Tibial artery (tissue), 4 donors: ENCODE measurements around the gene NKD1.

ENCODE experiments used
- DNase-seq, 2 donors: peaks; one replicate each; pipeline ENCODE4 v3.0.0-alpha.2; 2019
- H3K27ac ChIP-seq, 2 donors: fragments of 200-600 bp; sonication (generic) in 1 of 2; 1 replicate in 1 of 2; 2 replicates in 1 of 2; pipeline ENCODE4 v1.5.1; 2018 to 2019; ENCODE audit warnings: mild to moderate bottlenecking in 1 of 2
- H3K27me3 ChIP-seq, 2 donors: fragments of 200-600 bp; sonication (generic) in 1 of 2; one replicate each; pipeline versions ENCODE4 v1.5.1 to v1.6.0; 2016 to 2019
- H3K36me3 ChIP-seq, 3 donors: fragments of 200-600 bp; sonication (generic) in 2 of 3; one replicate each; pipeline ENCODE4 v1.5.1; 2016 to 2019; ENCODE audit warnings: mild to moderate bottlenecking in 2 of 3
- H3K4me1 ChIP-seq, 4 donors: fragments of 200-600 bp; sonication (generic) in 2 of 4; 1 replicate in 3 of 4; 2 replicates in 1 of 4; pipeline ENCODE4 v1.5.1; 2016 to 2019
- H3K4me3 ChIP-seq, 2 donors: fragments of 200-600 bp; sonication (generic) in 1 of 2; 1 replicate in 1 of 2; 2 replicates in 1 of 2; pipeline ENCODE4 v1.5.1; 2018 to 2019; ENCODE audit warnings: mild to moderate bottlenecking in 2 of 2
- H3K9me3 ChIP-seq, 3 donors: fragments of 200-600 bp; sonication (generic) in 1 of 3; one replicate each; pipeline ENCODE4 v1.5.1; 2016 to 2019
- intact Hi-C: fragments of 100-400 bp; cut with DNase I; formaldehyde crosslinking; loops from one replicate; pipeline ENCODE4 v1.15.0; 2023; ENCODE audit warnings: low total_unique reads
- TF ChIP-seq, protein P1 (sequence below), 2 experiments: fragments of 200-600 bp in 1 of 2; fragments of 450-650 bp in 1 of 2; IDR thresholded peaks; one replicate each; pipeline ENCODE4 v1.5.1; 2017 to 2019; ENCODE audit warnings: antibody characterized with exemption in 2 of 2, mild to moderate bottlenecking in 1 of 2, moderate library complexity in 1 of 2

The NKD1 gene

DNA sequence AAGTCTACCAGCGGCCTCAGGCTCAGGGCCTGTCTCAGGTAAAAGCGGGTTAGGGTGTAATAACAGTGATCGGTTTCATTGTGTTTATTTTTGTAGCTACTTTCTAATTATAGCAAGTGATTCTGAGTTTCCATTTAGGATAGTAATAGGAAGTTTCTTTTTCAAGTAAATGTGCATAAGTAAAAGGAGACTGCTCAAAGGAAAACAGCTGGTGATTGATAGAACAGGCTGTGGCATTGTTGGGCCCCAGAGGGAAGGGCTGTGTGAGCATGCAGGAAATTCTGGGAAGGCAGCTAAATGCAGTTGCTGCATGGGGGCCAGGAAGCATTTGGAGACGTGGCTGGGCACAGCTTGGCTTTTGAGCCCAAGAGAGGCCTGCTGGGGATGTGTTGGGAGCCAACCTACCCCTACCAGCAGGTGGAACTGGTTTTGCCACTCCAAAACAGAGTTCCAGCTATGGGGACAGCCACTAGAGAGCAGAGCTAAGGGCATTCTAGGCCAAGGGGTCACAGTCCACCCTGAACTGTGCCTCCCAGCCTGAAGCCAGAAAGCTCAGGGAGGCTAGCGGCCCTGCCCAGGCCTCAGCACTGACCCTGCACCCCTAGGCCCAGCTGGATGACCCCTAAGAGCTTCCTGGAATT is 120.3 kb downstream of the NKD1 start:
- Histone ChIP-seq H3K27me3 (no peaks in the 10 kb centered on the region), H3K4me1 (peaks cover 0 to 15% (median 9%) of the 10 kb centered on the region in 4 donors), H3K36me3 (peaks cover 0 to 22% (median 12%) of the 10 kb centered on the region in 3 donors), H3K4me3 (no peak overlapping the region), H3K27ac (peak overlapping the region in 1 of 2 donors; percentile 31), H3K9me3 (peaks cover 0 to 17% (median 8%) of the 10 kb centered on the region in 3 donors)
- no peak for DNase-seq
- intact Hi-C loops, result loop anchor here (5.0 to 10.0 kb wide), 3 partner anchors 139 to 424 kb away; no protein-coding TSS in a partner anchor
- TF ChIP-seq, protein P1, sequence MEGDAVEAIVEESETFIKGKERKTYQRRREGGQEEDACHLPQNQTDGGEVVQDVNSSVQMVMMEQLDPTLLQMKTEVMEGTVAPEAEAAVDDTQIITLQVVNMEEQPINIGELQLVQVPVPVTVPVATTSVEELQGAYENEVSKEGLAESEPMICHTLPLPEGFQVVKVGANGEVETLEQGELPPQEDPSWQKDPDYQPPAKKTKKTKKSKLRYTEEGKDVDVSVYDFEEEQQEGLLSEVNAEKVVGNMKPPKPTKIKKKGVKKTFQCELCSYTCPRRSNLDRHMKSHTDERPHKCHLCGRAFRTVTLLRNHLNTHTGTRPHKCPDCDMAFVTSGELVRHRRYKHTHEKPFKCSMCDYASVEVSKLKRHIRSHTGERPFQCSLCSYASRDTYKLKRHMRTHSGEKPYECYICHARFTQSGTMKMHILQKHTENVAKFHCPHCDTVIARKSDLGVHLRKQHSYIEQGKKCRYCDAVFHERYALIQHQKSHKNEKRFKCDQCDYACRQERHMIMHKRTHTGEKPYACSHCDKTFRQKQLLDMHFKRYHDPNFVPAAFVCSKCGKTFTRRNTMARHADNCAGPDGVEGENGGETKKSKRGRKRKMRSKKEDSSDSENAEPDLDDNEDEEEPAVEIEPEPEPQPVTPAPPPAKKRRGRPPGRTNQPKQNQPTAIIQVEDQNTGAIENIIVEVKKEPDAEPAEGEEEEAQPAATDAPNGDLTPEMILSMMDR (IDR thresholded peaks at IDR 0.05), result no peak

- TF ChIP-seq, protein P1 (IDR thresholded peaks at IDR 0.05), result no peak
- peaks cover 0 to 19% (median 8%) of the 10 kb centered on the region in 3 donors for H3K9me3 ChIP-seq
- H3K36me3 ChIP-seq, result peaks cover 0 to 24% (median 12%) of the 10 kb centered on the region in 3 donors
- DNase-seq, result no peak
- H3K27ac ChIP-seq, result no peak overlapping the region
- peaks cover 0 to 15% (median 8%) of the 10 kb centered on the region in 4 donors for H3K4me1 ChIP-seq
- no peak overlapping the region for H3K4me3 ChIP-seq
- H3K27me3 ChIP-seq, result no peaks in the 10 kb centered on the region
- intact Hi-C loops, result loop anchor here (5.0 to 10.0 kb wide), 3 partner anchors 138 to 425 kb away; no protein-coding TSS in a partner anchor
Observed at GRCh38 chr16:50669741-50670140, 121.5 kb downstream of the NKD1 start.

DNA sequence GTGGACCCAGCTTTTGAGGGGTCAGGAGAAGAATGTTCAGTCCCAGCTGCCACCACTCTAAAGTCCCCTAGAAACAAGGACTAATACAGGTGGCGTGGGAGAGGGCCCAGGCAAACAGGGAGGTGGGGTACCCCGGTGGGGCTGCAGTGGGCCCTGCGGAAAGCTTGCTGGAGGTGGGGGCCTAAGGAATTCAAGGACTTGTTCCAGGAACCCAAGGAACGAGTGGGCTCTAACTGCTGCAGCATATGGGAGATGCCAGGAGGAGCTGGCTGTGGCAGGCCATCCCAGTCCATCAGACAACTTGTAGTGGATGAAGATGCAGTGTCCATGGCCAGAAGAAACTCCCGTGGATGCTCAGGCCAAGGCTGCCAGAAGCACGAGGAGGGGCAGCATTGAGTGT is 122.3 kb downstream of the NKD1 start:
- H3K4me1 ChIP-seq, result peaks cover 0 to 9% (median 4%) of the 10 kb centered on the region in 4 donors
- intact Hi-C loops, result no loop called here
- TF ChIP-seq, protein P1 (IDR thresholded peaks at IDR 0.05), result no peak
- no peaks in the 10 kb centered on the region for H3K27me3 ChIP-seq
- no peak overlapping the region for H3K27ac ChIP-seq
- no peak overlapping the region for H3K4me3 ChIP-seq
- DNase-seq, result no peak
- peaks cover 0 to 19% (median 8%) of the 10 kb centered on the region in 3 donors for H3K9me3 ChIP-seq
- H3K36me3 ChIP-seq, result peaks cover 0 to 24% (median 12%) of the 10 kb centered on the region in 3 donors

DNA sequence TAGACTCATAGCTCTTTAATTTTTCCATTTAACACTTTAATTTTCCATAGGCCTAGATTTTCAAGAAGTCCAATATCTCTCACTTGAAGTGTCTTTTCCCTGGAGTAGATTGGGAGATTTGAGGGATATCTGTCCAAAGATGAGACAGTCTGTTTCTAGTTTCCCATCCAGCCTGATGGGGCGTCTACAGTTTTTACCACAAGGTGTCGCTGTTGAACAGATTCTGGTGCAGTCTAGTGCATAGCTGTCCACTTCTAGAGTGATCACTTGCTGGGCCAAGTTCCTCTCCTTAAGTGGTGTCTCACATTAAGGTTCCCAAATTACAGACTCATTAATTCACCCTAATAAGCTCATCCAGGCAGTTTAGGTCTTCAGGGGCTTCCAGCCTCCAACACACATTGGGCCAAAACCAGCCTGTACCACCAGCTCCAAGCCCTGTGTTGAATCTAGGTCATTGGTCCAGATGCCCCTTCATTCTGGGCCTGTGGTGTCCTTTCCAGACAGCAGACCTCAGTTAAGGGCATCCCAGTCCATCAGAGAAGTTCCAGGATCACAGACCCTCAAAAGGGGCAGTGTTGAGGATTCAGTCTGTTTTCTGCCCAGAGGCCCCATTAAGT is 123.6 kb downstream of the NKD1 start:
- TF ChIP-seq, protein P1 (IDR thresholded peaks at IDR 0.05), result peak; percentile 26 to 30
- H3K9me3 ChIP-seq, result peaks cover 0 to 19% (median 8%) of the 10 kb centered on the region in 3 donors
- no peak overlapping the region for H3K27ac ChIP-seq
- H3K36me3 ChIP-seq, result peaks cover 0 to 24% (median 12%) of the 10 kb centered on the region in 3 donors
- no peak for DNase-seq
- peaks cover 0 to 9% (median 4%) of the 10 kb centered on the region in 4 donors for H3K4me1 ChIP-seq
- no peak overlapping the region for H3K4me3 ChIP-seq
- no peaks in the 10 kb centered on the region for H3K27me3 ChIP-seq
- intact Hi-C loops, result no loop called here

DNA sequence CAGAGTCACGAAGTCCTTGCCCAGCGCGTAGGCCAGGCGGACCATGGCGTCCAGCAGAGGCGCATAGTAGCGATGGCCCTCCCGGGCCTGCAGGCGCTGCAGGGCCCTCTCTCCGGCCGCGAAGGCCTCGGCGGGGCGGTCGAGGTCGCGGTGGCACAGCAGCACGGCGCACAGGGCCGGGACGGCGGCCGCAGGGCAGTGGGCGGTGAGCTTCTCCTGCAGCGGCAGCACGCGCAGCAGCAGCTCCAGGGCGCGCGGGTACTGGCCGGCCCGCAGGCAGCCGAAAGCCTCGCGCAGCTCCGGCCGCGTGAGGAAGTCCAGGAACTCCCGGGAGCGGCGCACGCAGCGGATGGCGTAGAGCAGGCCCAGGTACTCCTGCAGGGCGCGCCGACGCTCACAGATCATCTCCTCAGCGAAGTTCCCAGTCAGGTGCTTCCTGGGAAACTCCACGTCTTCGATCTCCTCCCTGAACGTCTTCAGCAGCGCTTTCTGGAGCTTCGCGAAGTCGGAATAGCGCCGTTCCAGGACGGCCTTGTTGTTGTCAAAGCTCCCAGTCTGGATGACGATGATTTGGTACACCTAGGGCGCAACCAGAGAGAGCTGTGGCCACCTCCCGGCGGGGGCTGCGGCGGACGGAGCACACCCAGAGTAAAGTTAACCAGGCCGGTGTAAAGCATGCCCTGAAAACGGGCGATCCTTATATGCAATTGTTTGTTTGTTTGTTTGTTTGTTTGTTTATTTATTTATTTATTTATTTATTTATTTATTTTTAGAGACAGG is 125.5 kb downstream of the NKD1 start:
- intact Hi-C loops, result no loop called here
- peaks cover 0 to 6% (median under 1%) of the 10 kb centered on the region in 4 donors for H3K4me1 ChIP-seq
- H3K4me3 ChIP-seq, result no peak overlapping the region
- H3K36me3 ChIP-seq, result peaks cover 0 to 24% (median 12%) of the 10 kb centered on the region in 3 donors
- DNase-seq, result no peak
- H3K27me3 ChIP-seq, result no peaks in the 10 kb centered on the region
- H3K9me3 ChIP-seq, result peaks cover 0 to 19% (median 8%) of the 10 kb centered on the region in 3 donors
- no peak overlapping the region for H3K27ac ChIP-seq
- TF ChIP-seq, protein P1 (IDR thresholded peaks at IDR 0.05), result no peak
